HepG2 (cell line): ENCODE results near the gene GPR25. TPM values are rescaled to one million over a fixed set of nuclear protein-coding genes. Genes with fewer than 3 reads are reported as not detected.
A peak's percentile ranks its signal among the peaks of the same experiment; 100 is the strongest.

ENCODE experiments used
- BORCS8-MEF2B ChIP-seq: sonication (generic); formaldehyde crosslinking; IDR thresholded peaks from 2 replicates; pipeline ENCODE4 v1.8.0; 2022; ENCODE audit warnings: mild to moderate bottlenecking, missing genetic modification reagents
- CBX1 ChIP-seq: IDR thresholded peaks from one replicate; pipeline ENCODE4 v1.6.1; 2016; ENCODE audit warnings: antibody characterized with exemption, low read depth
- ERF ChIP-seq: IDR thresholded peaks from 2 replicates; pipeline ENCODE4 v1.6.1; 2018; ENCODE audit warnings: missing biosample characterization, missing genetic modification reagents
- FOXA1 ChIP-seq, 2 experiments: fragments of 450-650 bp in 1 of 2; sonication (generic) in 1 of 2; formaldehyde crosslinking in 1 of 2; IDR thresholded peaks; 2 replicates each; pipeline versions ENCODE4 v1.4.0 to v1.6.1; 2016 to 2020; ENCODE audit warnings: missing genetic modification reagents in 1 of 2
- GFI1 ChIP-seq: sonication (generic); formaldehyde crosslinking; IDR thresholded peaks from 2 replicates; pipeline ENCODE4 v1.5.0; 2020; ENCODE audit warnings: missing genetic modification reagents, mild to moderate bottlenecking, borderline replicate concordance
- GLMP ChIP-seq: sonication (generic); formaldehyde crosslinking; IDR thresholded peaks from 2 replicates; pipeline ENCODE4 v1.9.0; 2021; ENCODE audit warnings: missing genetic modification reagents, mild to moderate bottlenecking, borderline replicate concordance
- HMGA1 ChIP-seq: sonication (generic); formaldehyde crosslinking; conservative IDR thresholded peaks from 2 replicates; pipeline ENCODE4 v1.4.0; 2020; ENCODE audit warnings: missing genetic modification reagents
- HNF4G ChIP-seq, 2 experiments: sonication (generic) in 1 of 2; formaldehyde crosslinking in 1 of 2; IDR thresholded peaks; 2 replicates each; pipeline versions ENCODE4 v1.4.0 to v1.6.1; 2011 to 2020; ENCODE audit warnings: borderline replicate concordance in 2 of 2, low read depth in 2 of 2, mild to moderate bottlenecking in 2 of 2, low read length in 1 of 2, missing genetic modification reagents in 1 of 2, moderate library complexity in 1 of 2
- IRF9 ChIP-seq: sonication (generic); formaldehyde crosslinking; IDR thresholded peaks from 2 replicates; pipeline ENCODE4 v1.8.0; 2022; ENCODE audit warnings: missing genetic modification reagents, mild to moderate bottlenecking, borderline replicate concordance
- KLF13 ChIP-seq: sonication (generic); formaldehyde crosslinking; IDR thresholded peaks from 2 replicates; pipeline ENCODE4 v1.4.0; 2020; ENCODE audit warnings: mild to moderate bottlenecking, missing genetic modification reagents
- MAX ChIP-seq: IDR thresholded peaks from 2 replicates; pipeline ENCODE4 v1.6.1; 2012; ENCODE audit warnings: inconsistent platforms
- NFRKB ChIP-seq: fragments of 450-650 bp; IDR thresholded peaks from 2 replicates; pipeline ENCODE4 v1.6.1; 2017
- POLR2A ChIP-seq, 2 experiments: IDR thresholded peaks; 2 replicates each; pipeline ENCODE4 v1.6.1; 2011; ENCODE audit warnings: low read depth in 2 of 2, low read length in 2 of 2, mild to moderate bottlenecking in 1 of 2, moderate library complexity in 1 of 2; ENCODE audit not compliant: insufficient read depth in 1 of 2
- PRPF4 ChIP-seq: fragments of 200-400 bp; formaldehyde crosslinking; IDR thresholded peaks from 2 replicates; pipeline ENCODE4 v1.6.1; 2016; ENCODE audit warnings: low read length, low read depth; ENCODE audit not compliant: poor library complexity, severe bottlenecking
- RAD51 ChIP-seq: fragments of 450-650 bp; IDR thresholded peaks from 2 replicates; pipeline ENCODE4 v1.6.1; 2016; ENCODE audit warnings: borderline replicate concordance
- RBM39 ChIP-seq: fragments of 200-400 bp; formaldehyde crosslinking; IDR thresholded peaks from one replicate; pipeline ENCODE4 v1.6.1; 2018; ENCODE audit warnings: antibody characterized with exemption, mild to moderate bottlenecking, low read depth, low read length; ENCODE audit not compliant: poor library complexity, severe bottlenecking
- RFX5 ChIP-seq: IDR thresholded peaks from 2 replicates; pipeline ENCODE4 v1.6.1; 2011; ENCODE audit warnings: low read depth, low read length, improper control_type of control experiment
- SKIL ChIP-seq: sonication (generic); formaldehyde crosslinking; IDR thresholded peaks from 2 replicates; pipeline ENCODE4 v1.8.0; 2022; ENCODE audit warnings: missing genetic modification reagents, mild to moderate bottlenecking, moderate library complexity, borderline replicate concordance
- TBX2 ChIP-seq: sonication (generic); formaldehyde crosslinking; IDR thresholded peaks from 2 replicates; pipeline ENCODE4 v1.5.0; 2020; ENCODE audit warnings: missing genetic modification reagents, mild to moderate bottlenecking, borderline replicate concordance
- TFE3 ChIP-seq: IDR thresholded peaks from 2 replicates; pipeline ENCODE4 v1.6.1; 2016
- ZNF292 ChIP-seq: sonication (generic); formaldehyde crosslinking; IDR thresholded peaks from 2 replicates; pipeline ENCODE4 v1.8.1; 2022; ENCODE audit warnings: mild to moderate bottlenecking, low read depth, missing genetic modification reagents, borderline replicate concordance
- ZNF354B ChIP-seq: sonication (generic); formaldehyde crosslinking; IDR thresholded peaks from 2 replicates; pipeline ENCODE4 v1.8.0; 2022; ENCODE audit warnings: mild to moderate bottlenecking, missing genetic modification reagents
- ZNF598 ChIP-seq: sonication (generic); formaldehyde crosslinking; IDR thresholded peaks from 2 replicates; pipeline ENCODE4 v1.5.1; 2020; ENCODE audit warnings: mild to moderate bottlenecking, missing genetic modification reagents, borderline replicate concordance
- ZNF766 ChIP-seq: sonication (generic); formaldehyde crosslinking; IDR thresholded peaks from 2 replicates; pipeline ENCODE4 v1.5.0; 2020; ENCODE audit warnings: missing genetic modification reagents, borderline replicate concordance
- ZNF790 ChIP-seq: sonication (generic); formaldehyde crosslinking; IDR thresholded peaks from 2 replicates; pipeline ENCODE4 v1.8.0; 2022; ENCODE audit warnings: missing genetic modification reagents, mild to moderate bottlenecking, borderline replicate concordance
- polyA plus RNA-seq, 8 experiments: library from polyadenylated mRNA; depleted of rRNA in 3 of 8; stranded (reverse) in 7 of 8; unstranded in 1 of 8; fragments of >200 nt; fragmentation: Illumina TruSeq in 4 of 8; extraction: Trizol in 4 of 8; gene quantifications; 2 replicates each; pipeline versions ENCODE4 v1.2.1 to v1.2.3, GENCODE V29; 2011 to 2016; ENCODE audit warnings: low read depth in 4 of 8, missing spikeins in 1 of 8, mixed read lengths in 1 of 8; ENCODE audit not compliant: insufficient read depth in 1 of 8
- total RNA-seq, 5 experiments: library from RNA; depleted of rRNA; stranded (reverse); fragments of >200 nt; fragmentation: Illumina TruSeq; extraction: Trizol; gene quantifications; 2 replicates each; pipeline ENCODE4 v1.2.3, GENCODE V29; 2016; ENCODE audit warnings: low read depth in 1 of 5

GPR25 gene
- total and polyA plus RNA-seq, 2 of the 13 experiments (the other 11 are each of a cell fraction or from before 2014, with no cell fraction given): not detected

GRCh38 chr1:200888349-200888838, 15.6 kb downstream of the GPR25 start (continued):
- TF ChIP-seq MAX: peak; percentile 17; the same call in 1 of the 2 replicates
- TF ChIP-seq POLR2A (IDR thresholded peaks at IDR 0.05; ENCODE audit: insufficient read depth in 1 of 2, low read depth in 2 of 2, low read length in 2 of 2): peak in 1 of 2 experiments; percentile 26; a peak in 1 of 4 replicates
- TF ChIP-seq PRPF4: no peak
- TF ChIP-seq GFI1 (CRISPR knock-in tag): no peak
- TF ChIP-seq TFE3 (CRISPR knock-in tag): no peak
- TF ChIP-seq IRF9 (CRISPR knock-in tag): no peak; the same call in 1 of the 2 replicates
- no peak for TF ChIP-seq NFRKB
- no peak for TF ChIP-seq KLF13
- TF ChIP-seq ZNF354B (CRISPR knock-in tag): no peak
- peak; percentile 59; the same call in 1 of the 2 replicates for TF ChIP-seq ZNF292
- no peak for TF ChIP-seq RBM39
- TF ChIP-seq ZNF790 (CRISPR knock-in tag): no peak
- no peak for TF ChIP-seq BORCS8-MEF2B (CRISPR knock-in tag)
- no peak for TF ChIP-seq RAD51
- no peak for TF ChIP-seq CBX1
- no peak for TF ChIP-seq HMGA1
- TF ChIP-seq RFX5: no peak
- TF ChIP-seq GLMP (CRISPR knock-in tag): no peak
- TF ChIP-seq ERF: no peak
- no peak for TF ChIP-seq TBX2 (CRISPR knock-in tag)
- no peak for TF ChIP-seq FOXA1 (IDR thresholded peaks at IDR 0.05)
- no peak for TF ChIP-seq FOXA1 (CRISPR knock-in tag; IDR thresholded peaks at IDR 0.05)
- TF ChIP-seq ZNF766 (CRISPR knock-in tag): no peak
- peak; percentile 44; the same call in 1 of the 2 replicates for TF ChIP-seq HNF4G (IDR thresholded peaks at IDR 0.05; ENCODE audit: borderline replicate concordance, low read depth, low read length)
- TF ChIP-seq HNF4G (CRISPR knock-in tag; IDR thresholded peaks at IDR 0.05; ENCODE audit: borderline replicate concordance, low read depth): peak; percentile 71; the same call in 1 of the 2 replicates
- no peak for TF ChIP-seq ZNF598 (CRISPR knock-in tag)
- no peak for TF ChIP-seq SKIL
